H1 (cell line): ENCODE results near the gene LRP3. TPM values are rescaled to one million over a fixed set of nuclear protein-coding genes. Genes with fewer than 3 reads are reported as not detected.

Source experiments
- CTCF ChIA-PET: fragments of 300-600 bp; sonication (Branson Sonifier 250); formaldehyde crosslinking; loops from one replicate; lab custom pipeline; 2021; ENCODE audit not compliant: partially characterized antibody; lab: Charles Lee
- POLR2A ChIA-PET: fragments of 300-600 bp; sonication (Branson Sonifier 250); formaldehyde crosslinking; loops from one replicate; lab custom pipeline; 2021; ENCODE audit warnings: inconsistent platforms; ENCODE audit not compliant: partially characterized antibody; lab: Charles Lee
- DNase-seq, 2 experiments: peaks; one replicate each; pipeline versions ENCODE4 v3.0.0 to v3.0.0-alpha.2; 2010 to 2022; ENCODE audit warnings: low spot score in 2 of 2, low read depth in 1 of 2, mixed read lengths in 1 of 2
- FAIRE-seq: peaks from 2 replicates; lab custom pipeline; 2011; peaks lifted over from hg19 to GRCh38; lab: Jason Lieb, UNC
- H2AFZ ChIP-seq: 2 replicates; pipeline ENCODE4 v1.8.1; 2012; ENCODE audit warnings: low read length, inconsistent platforms
- H2AK5ac ChIP-seq: 2 replicates; pipeline ENCODE4 v1.6.1; 2013; ENCODE audit warnings: low read depth, low read length
- H2BK120ac ChIP-seq: replicated peaks from 2 replicates; pipeline ENCODE3; 2013; ENCODE audit warnings: low read depth, low read length, inconsistent platforms
- H2BK12ac ChIP-seq: 2 replicates; pipeline ENCODE4 v1.6.1; 2013; ENCODE audit warnings: low read depth, low read length
- H2BK15ac ChIP-seq: 2 replicates; pipeline ENCODE4 v1.6.1; 2013; ENCODE audit warnings: low read length
- H2BK20ac ChIP-seq: 2 replicates; pipeline ENCODE4 v1.6.1; 2013; ENCODE audit warnings: low read length
- H2BK5ac ChIP-seq: 2 replicates; pipeline ENCODE4 v1.6.1; 2013; ENCODE audit warnings: low read depth, low read length
- H3K14ac ChIP-seq: 2 replicates; pipeline ENCODE4 v1.6.1; 2013; ENCODE audit warnings: inconsistent platforms; ENCODE audit not compliant: insufficient read length
- H3K18ac ChIP-seq: 2 replicates; pipeline ENCODE4 v1.6.1; 2013; ENCODE audit warnings: low read length; ENCODE audit errors: extremely low read depth
- H3K23ac ChIP-seq: 2 replicates; pipeline ENCODE4 v1.6.1; 2013; ENCODE audit warnings: inconsistent platforms; ENCODE audit not compliant: insufficient read length
- H3K23me2 ChIP-seq: 2 replicates; pipeline ENCODE4 v1.6.1; 2013; ENCODE audit warnings: low read depth, low read length
- H3K27ac ChIP-seq: 2 replicates; pipeline ENCODE4 v1.6.1; 2011; ENCODE audit warnings: low read depth, low read length, inconsistent platforms
- H3K27me3 ChIP-seq, 4 experiments: replicated peaks in 1 of 4; 1 replicate in 1 of 4; 2 replicates in 3 of 4; pipeline versions ENCODE4 v1.6.1 to v1.8.1; 2011 to 2013; ENCODE audit warnings: low read length in 3 of 4, mild to moderate bottlenecking in 3 of 4, inconsistent platforms in 2 of 4, mixed read lengths in 2 of 4, moderate library complexity in 1 of 4; ENCODE audit not compliant: control insufficient read depth in 3 of 4, insufficient read depth in 3 of 4; ENCODE audit errors: extremely low read depth in 1 of 4
- H3K36me3 ChIP-seq, 4 experiments: 2 replicates each; pipeline versions ENCODE4 v1.6.1 to v1.8.1; 2011 to 2013; ENCODE audit warnings: mild to moderate bottlenecking in 4 of 4, low read length in 3 of 4, moderate library complexity in 2 of 4, control low read depth in 1 of 4, inconsistent platforms in 1 of 4; ENCODE audit not compliant: insufficient read depth in 4 of 4, control insufficient read depth in 2 of 4
- H3K4ac ChIP-seq: replicated peaks from 2 replicates; pipeline ENCODE3; 2013; ENCODE audit warnings: low read length, low read depth, mixed read lengths, inconsistent platforms; ENCODE audit not compliant: insufficient read length
- H3K4me1 ChIP-seq, 4 experiments: replicated peaks in 1 of 4; 1 replicate in 1 of 4; 2 replicates in 3 of 4; pipeline versions ENCODE4 v1.6.1 to v1.8.1; 2011 to 2013; ENCODE audit warnings: low read length in 3 of 4, inconsistent platforms in 2 of 4, mixed read lengths in 1 of 4; ENCODE audit not compliant: insufficient read depth in 4 of 4, control insufficient read depth in 3 of 4
- H3K4me2 ChIP-seq, 2 experiments: 2 replicates each; pipeline versions ENCODE4 v1.6.1 to v1.8.1; 2011 to 2013; ENCODE audit warnings: low read depth in 2 of 2, low read length in 2 of 2, control low read depth in 1 of 2, inconsistent platforms in 1 of 2, mild to moderate bottlenecking in 1 of 2; ENCODE audit not compliant: insufficient read depth in 1 of 2
- H3K4me3 ChIP-seq, 4 experiments: fragments of 200-600, 300-600 bp in 1 of 4; sonication (generic), shearing (Covaris generic), sonication (Bioruptor Twin) in 1 of 4; 2 replicates each; pipeline versions ENCODE4 v1.5.1 to v1.8.1; 2011 to 2016; ENCODE audit warnings: low read length in 4 of 4, low read depth in 3 of 4, control low read depth in 2 of 4, inconsistent platforms in 2 of 4, mild to moderate bottlenecking in 2 of 4, mixed read lengths in 1 of 4, moderate library complexity in 1 of 4; ENCODE audit not compliant: insufficient read depth in 2 of 4; ENCODE audit errors: extremely low read depth in 1 of 4
- H3K56ac ChIP-seq: replicated peaks from 2 replicates; pipeline ENCODE3; 2013; ENCODE audit warnings: low read depth, mild to moderate bottlenecking, mixed read lengths, low read length, inconsistent platforms; ENCODE audit not compliant: insufficient read length
- H3K79me1 ChIP-seq: 2 replicates; pipeline ENCODE4 v1.6.1; 2013; ENCODE audit warnings: low read depth, low read length, control low read depth
- H3K79me2 ChIP-seq, 2 experiments: 2 replicates each; pipeline versions ENCODE4 v1.6.1 to v1.8.1; 2012 to 2013; ENCODE audit warnings: low read length in 2 of 2, mild to moderate bottlenecking in 2 of 2, inconsistent platforms in 1 of 2; ENCODE audit not compliant: insufficient read depth in 2 of 2, control insufficient read depth in 1 of 2
- H3K9ac ChIP-seq, 4 experiments: replicated peaks in 1 of 4; 1 replicate in 1 of 4; 2 replicates in 3 of 4; pipeline versions ENCODE4 v1.6.1 to v1.8.1; 2011 to 2013; ENCODE audit warnings: low read depth in 3 of 4, low read length in 3 of 4, control low read depth in 2 of 4, mild to moderate bottlenecking in 2 of 4, moderate library complexity in 2 of 4, inconsistent platforms in 1 of 4; ENCODE audit errors: extremely low read depth in 1 of 4
- H3K9me3 ChIP-seq, 2 experiments: 2 replicates each; pipeline versions ENCODE4 v1.6.1 to v1.8.1; 2012 to 2013; ENCODE audit warnings: mild to moderate bottlenecking in 2 of 2, moderate library complexity in 2 of 2, control low read depth in 1 of 2, inconsistent platforms in 1 of 2, low read depth in 1 of 2, low read length in 1 of 2, mixed read lengths in 1 of 2; ENCODE audit not compliant: insufficient read depth in 2 of 2
- H4K20me1 ChIP-seq, 2 experiments: replicated peaks in 1 of 2; 2 replicates each; pipeline versions ENCODE3 to v1.8.1; 2011 to 2013; ENCODE audit warnings: inconsistent platforms in 2 of 2, low read length in 2 of 2, mild to moderate bottlenecking in 1 of 2; ENCODE audit not compliant: insufficient read depth in 2 of 2, control insufficient read depth in 1 of 2
- H4K5ac ChIP-seq: 2 replicates; pipeline ENCODE4 v1.6.1; 2013; ENCODE audit warnings: low read length, low read depth, mixed read lengths, inconsistent platforms; ENCODE audit not compliant: insufficient read length
- H4K8ac ChIP-seq: 2 replicates; pipeline ENCODE4 v1.8.0; 2013; ENCODE audit warnings: mild to moderate bottlenecking, moderate library complexity, low read length, inconsistent platforms; ENCODE audit not compliant: insufficient read depth; ENCODE audit errors: extremely low read depth
- H4K91ac ChIP-seq: replicated peaks from 2 replicates; pipeline ENCODE3; 2013; ENCODE audit warnings: low read length, mixed read lengths, inconsistent platforms; ENCODE audit not compliant: insufficient read length
- ASH2L ChIP-seq: fragments of 200-600, 300-600 bp; sonication (generic); IDR thresholded peaks from one replicate; pipeline ENCODE4 v1.7.1; 2017; ENCODE audit warnings: low read length
- BRCA1 ChIP-seq: IDR thresholded peaks from 2 replicates; pipeline ENCODE4 v1.6.1; 2012; ENCODE audit warnings: low read depth, low read length, improper control_type of control experiment
- CTBP2 ChIP-seq: IDR thresholded peaks from 2 replicates; pipeline ENCODE4 v1.7.0; 2011; ENCODE audit warnings: borderline replicate concordance, mild to moderate bottlenecking, moderate library complexity, mixed read lengths, low read length; ENCODE audit not compliant: insufficient read depth, insufficient read length
- EZH2 ChIP-seq: fragments of 200-600 bp; sonication (generic); IDR thresholded peaks from 2 replicates; pipeline ENCODE4 v1.7.1; 2012; ENCODE audit warnings: low read depth, mild to moderate bottlenecking, moderate library complexity, low read length, inconsistent platforms; ENCODE audit not compliant: severe bottlenecking
- PHF8 ChIP-seq: fragments of 200-600 bp; sonication (generic); conservative IDR thresholded peaks from 2 replicates; pipeline ENCODE4 v1.7.1; 2012; ENCODE audit warnings: low read depth, mild to moderate bottlenecking, inconsistent platforms, low read length, moderate library complexity
- POLR2AphosphoS5 ChIP-seq: IDR thresholded peaks from 2 replicates; pipeline ENCODE4 v1.6.1; 2011; ENCODE audit warnings: low read depth, low read length
- SIRT6 ChIP-seq: IDR thresholded peaks from one replicate; pipeline ENCODE4 v1.7.1; 2012; ENCODE audit warnings: low read length, inconsistent platforms
- SP2 ChIP-seq: IDR thresholded peaks from 2 replicates; pipeline ENCODE4 v1.6.1; 2012; ENCODE audit warnings: mild to moderate bottlenecking, low read length, inconsistent platforms
- SUZ12 ChIP-seq: fragments of 200-600 bp; sonication (generic); IDR thresholded peaks from 2 replicates; pipeline ENCODE4 v1.6.1; 2012; ENCODE audit warnings: mild to moderate bottlenecking, inconsistent platforms, low read length, moderate library complexity, mixed read lengths
- YY1 ChIP-seq: IDR thresholded peaks from 2 replicates; pipeline ENCODE4 v1.6.1; 2011; ENCODE audit warnings: low read depth, mild to moderate bottlenecking, low read length
- WGBS, 2 experiments: shearing (Covaris generic) in 1 of 2; methylation state at CpG; one replicate each; pipeline versions ENCODE4 v1.1.6 to v1.1.7; 2013 to 2015; ENCODE audit warnings: low lambda C conversion rate in 2 of 2, mixed read lengths in 2 of 2, inconsistent platforms in 1 of 2, low coverage in 1 of 2, missing lambda C conversion rate in 1 of 2; ENCODE audit not compliant: insufficient replicate concordance in 2 of 2, insufficient coverage in 1 of 2, insufficient read length in 1 of 2; ENCODE audit errors: extremely low coverage in 1 of 2, missing lambda C conversion rate in 1 of 2; 5-methylcytosine and 5-hydroxymethylcytosine counted together
- polyA plus RNA-seq, 7 experiments: library from polyadenylated mRNA; depleted of rRNA in 3 of 7; stranded (reverse) in 5 of 7; unstranded in 2 of 7; fragments of >200 nt in 5 of 7; fragments of 200-250 nt in 2 of 7; gene quantifications; 1 replicate in 5 of 7; 2 replicates in 1 of 7; 4 replicates in 1 of 7; pipeline versions ENCODE4 v1.2.1 to v1.2.3, GENCODE V29; 2011 to 2013; ENCODE audit warnings: missing spikeins in 2 of 7, mixed read lengths in 2 of 7
- total RNA-seq: library from RNA; stranded (reverse); fragmentation: NEBNext Ultra II Directional; extraction: Animal tissue kit (Norgen Biotek cat#: 25700); gene quantifications from 2 replicates; pipeline ENCODE4 v1.2.1, GENCODE V29; 2021
- TF ChIP-seq, protein P1 (sequence below): IDR thresholded peaks from 2 replicates; pipeline ENCODE4 v1.6.1; 2012; ENCODE audit warnings: low read length, inconsistent platforms

LRP3 gene
- total and polyA plus RNA-seq, 2 of the 8 experiments (the other 6 are each of a cell fraction or from before 2014, with no cell fraction given), result 30.3 to 33.7 TPM

DNA sequence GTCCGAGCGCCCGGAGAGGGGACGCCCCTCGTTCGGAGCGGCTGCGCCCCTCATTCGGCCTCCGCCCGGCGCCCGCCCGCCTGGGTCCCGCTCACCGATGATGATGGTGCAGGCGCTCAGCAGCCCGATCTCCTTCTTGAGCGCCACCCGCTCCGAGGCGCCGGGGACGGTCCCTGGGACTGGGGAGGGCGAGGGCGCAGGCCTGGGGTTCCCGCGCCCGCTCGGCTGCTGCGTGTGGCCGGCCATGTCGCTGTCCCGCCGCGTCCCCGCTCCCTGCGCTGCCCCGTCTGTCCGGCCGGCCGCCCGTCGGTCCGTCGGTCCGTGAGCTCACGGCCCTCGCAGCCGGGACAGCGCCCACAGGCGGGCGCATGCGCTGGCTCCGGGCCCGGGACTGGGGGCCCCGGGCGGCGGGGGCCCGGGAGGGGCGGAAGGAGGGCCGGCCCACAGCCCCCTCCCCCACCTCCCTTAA, 31.4 kb downstream of the LRP3 start, which contains the start of gene SLC7A10:
SLC7A10 (minus strand) TSS at position 393 of the 469 bp plus-strand sequence; CDS start at position 246, 147 bp downstream.
- peak within 1 kb of the TSS; percentile 85 for H4K8ac ChIP-seq
- peak within 1 kb of the TSS in 1 of 4 experiments; percentile 6; a peak in 1 of 7 replicates for H3K9ac ChIP-seq
- peak within 1 kb of the TSS; percentile 69 for H3K4ac ChIP-seq
- DNase-seq (no peak), FAIRE-seq (no peak)
- H3K36me3 ChIP-seq, result no peaks in the 10 kb centered on the region
- H2BK120ac ChIP-seq, result no peak within 1 kb of the TSS
- no peak within 1 kb of the TSS for H4K5ac ChIP-seq
- H2BK12ac ChIP-seq, result peak within 1 kb of the TSS; percentile 60; the same call in 1 of the 2 replicates
- peak within 1 kb of the TSS; percentile 78 for H3K18ac ChIP-seq
- H3K4me3 ChIP-seq, result peak within 1 kb of the TSS; percentile 31 to 62 (median 41)
- peak within 1 kb of the TSS; percentile 87 for H3K4me2 ChIP-seq
- peaks cover 0 to 9% (median 6%) of the 10 kb centered on the region in 4 experiments; a peak in 5 of 7 replicates for H3K4me1 ChIP-seq
- peaks cover 16 to 33% (median 30%) of the 10 kb centered on the region in 4 experiments for H3K27me3 ChIP-seq
- peak within 1 kb of the TSS; percentile 28; the same call in 1 of the 2 replicates for H2AFZ ChIP-seq
- peaks cover 0 to 10% of the 10 kb centered on the region in 2 experiments; a peak in 1 of 4 replicates for H3K9me3 ChIP-seq
- H3K23me2 ChIP-seq, result peaks cover 15% of the 10 kb centered on the region; the same call in 1 of the 2 replicates
- no peak within 1 kb of the TSS for H3K14ac ChIP-seq
- peak within 1 kb of the TSS; percentile 65; the same call in 1 of the 2 replicates for H2AK5ac ChIP-seq
- H2BK15ac ChIP-seq, result no peak within 1 kb of the TSS; the same call in 1 of the 2 replicates
- H3K27ac ChIP-seq, result no peak within 1 kb of the TSS
- H2BK20ac ChIP-seq, result peak within 1 kb of the TSS; percentile 75; the same call in 1 of the 2 replicates
- peak within 1 kb of the TSS; percentile 35; the same call in 1 of the 2 replicates for H2BK5ac ChIP-seq
- H3K23ac ChIP-seq, result no peak within 1 kb of the TSS
- ChIA-PET POLR2A (interaction anchor here (0.7 to 1.5 kb wide), 3 partner anchors 14 to 188 kb away, joined by 3 to 4 read pairs (median 4); no protein-coding TSS in a partner anchor), CTCF (interaction anchor here (1.4 to 5.3 kb wide), 5 partner anchors 9 to 173 kb away, joined by 3 to 34 read pairs (median 8); no protein-coding TSS in a partner anchor)
- no peak within 1 kb of the TSS for H4K91ac ChIP-seq
- H3K56ac ChIP-seq, result peak within 1 kb of the TSS; percentile 1
- no peaks in the 10 kb centered on the region for H3K79me2 ChIP-seq
- H3K79me1 ChIP-seq, result no peaks in the 10 kb centered on the region
- H4K20me1 ChIP-seq, result peaks cover 0 to 6% of the 10 kb centered on the region in 2 experiments
- WGBS, 2 experiments, result 6% methylated on average over 9 of the region's 62 CpGs; no CpG with 5 or more reads in 1 of the 2 experiments
- TF ChIP-seq POLR2AphosphoS5, result no peak
- no peak for TF ChIP-seq ASH2L
- no peak for TF ChIP-seq YY1
- TF ChIP-seq, protein P1, sequence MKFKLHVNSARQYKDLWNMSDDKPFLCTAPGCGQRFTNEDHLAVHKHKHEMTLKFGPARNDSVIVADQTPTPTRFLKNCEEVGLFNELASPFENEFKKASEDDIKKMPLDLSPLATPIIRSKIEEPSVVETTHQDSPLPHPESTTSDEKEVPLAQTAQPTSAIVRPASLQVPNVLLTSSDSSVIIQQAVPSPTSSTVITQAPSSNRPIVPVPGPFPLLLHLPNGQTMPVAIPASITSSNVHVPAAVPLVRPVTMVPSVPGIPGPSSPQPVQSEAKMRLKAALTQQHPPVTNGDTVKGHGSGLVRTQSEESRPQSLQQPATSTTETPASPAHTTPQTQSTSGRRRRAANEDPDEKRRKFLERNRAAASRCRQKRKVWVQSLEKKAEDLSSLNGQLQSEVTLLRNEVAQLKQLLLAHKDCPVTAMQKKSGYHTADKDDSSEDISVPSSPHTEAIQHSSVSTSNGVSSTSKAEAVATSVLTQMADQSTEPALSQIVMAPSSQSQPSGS, result no peak
- peak; percentile 26 for TF ChIP-seq SUZ12
- TF ChIP-seq EZH2, result no peak
- TF ChIP-seq SIRT6, result no peak
- no peak for TF ChIP-seq BRCA1
- no peak for TF ChIP-seq PHF8
- no peak for TF ChIP-seq SP2
- TF ChIP-seq CTBP2, result no peak
